Activated T-cell treated with anti-CD3 and anti-CD28 coated beads, Interleukin-2, amount 50 U/mL, for 72 hours (primary cell): ENCODE data around the gene EPS8. TPM values are rescaled to one million over a fixed set of nuclear protein-coding genes. Genes with fewer than 3 reads are reported as not detected.

Source experiments
- ATAC-seq, 2 donors: fragments of 150-1000 bp; cut with Tn5 transposase; replicated peaks in 1 of 2; 2 replicates each; pipeline ENCODE4 v1.10.0; 2021; ENCODE audit warnings: moderate library complexity in 2 of 2, mild to moderate bottlenecking in 1 of 2
- DNase-seq, 2 donors: peaks; one replicate each; pipeline ENCODE4 v3.0.0; 2021 to 2022; ENCODE audit warnings: mixed read lengths in 1 of 2
- H3K27ac Mint-ChIP-seq: one replicate; pipeline ENCODE4 v1.8.0; 2022; ENCODE audit warnings: mild to moderate bottlenecking, moderate library complexity, mixed read lengths
- H3K27me3 Mint-ChIP-seq: one replicate; pipeline ENCODE4 v1.8.0; 2022; ENCODE audit warnings: low read depth, mixed read lengths
- H3K36me3 Mint-ChIP-seq, 2 donors: one replicate each; pipeline ENCODE4 v1.8.0; 2022; ENCODE audit warnings: mixed read lengths in 2 of 2, mild to moderate bottlenecking in 1 of 2; ENCODE audit not compliant: insufficient read depth in 2 of 2
- H3K4me1 Mint-ChIP-seq: one replicate; pipeline ENCODE4 v1.8.0; 2022; ENCODE audit warnings: low read depth, mixed read lengths
- H3K4me3 Mint-ChIP-seq, 2 donors: one replicate each; pipeline ENCODE4 v1.8.0; 2022; ENCODE audit warnings: mild to moderate bottlenecking in 2 of 2, mixed read lengths in 2 of 2, moderate library complexity in 2 of 2
- H3K9me3 Mint-ChIP-seq, 2 donors: one replicate each; pipeline ENCODE4 v1.8.0; 2022; ENCODE audit warnings: mixed read lengths in 2 of 2
- total RNA-seq, 2 donors: library from RNA; stranded (reverse); gene quantifications; one replicate each; pipeline ENCODE4 v1.2.3, GENCODE V29; 2022

The EPS8 gene
- total RNA-seq, 2 donors from 2014 or later = 2.4 to 6.3 TPM

DNA sequence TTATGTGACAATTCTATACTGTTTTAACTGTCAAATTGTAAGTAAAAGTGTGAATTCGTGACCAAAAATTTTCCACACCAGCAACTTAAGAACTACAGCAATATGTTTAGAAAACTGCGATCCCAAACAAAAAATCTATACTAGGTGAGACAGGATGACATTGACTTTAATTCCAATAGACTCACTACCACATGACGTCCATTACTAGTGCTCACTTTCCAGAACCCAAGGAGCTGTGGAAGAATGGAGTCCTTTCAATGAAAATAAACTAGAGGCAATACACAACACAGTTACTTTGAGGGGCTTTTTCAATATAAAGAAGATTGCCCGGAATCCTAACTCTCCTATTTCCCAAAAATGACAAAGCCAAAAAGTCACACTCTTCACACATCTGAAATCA is 1.4 kb downstream of the EPS8 start:
- Mint-ChIP-seq H3K4me3 (peak overlapping the region; percentile 96 to 99), H3K27me3 (peaks cover 55% of the 10 kb centered on the region), H3K4me1 (peaks cover 23% of the 10 kb centered on the region), H3K27ac (no peak overlapping the region), H3K36me3 (no peaks in the 10 kb centered on the region), H3K9me3 (no peaks in the 10 kb centered on the region)
- no peak for ATAC-seq
- no peak for DNase-seq

DNA sequence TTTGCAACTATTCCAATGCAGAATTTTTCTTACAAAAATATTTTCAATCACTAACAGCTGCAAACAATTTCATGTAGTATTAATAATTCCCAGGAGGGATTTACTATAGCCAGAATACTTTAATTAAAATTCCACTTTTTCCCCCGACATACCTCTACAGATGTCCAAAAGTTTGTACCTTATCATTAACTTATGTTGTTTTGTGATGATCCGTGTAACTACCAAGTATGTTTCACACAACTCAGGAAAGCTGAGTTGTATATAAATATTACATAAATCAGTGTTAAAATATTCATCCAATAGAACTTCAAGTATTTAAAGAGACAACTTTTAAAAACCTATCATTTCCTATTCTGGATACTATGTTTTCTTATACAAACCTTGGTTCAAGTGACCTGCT is 2.4 kb downstream of the EPS8 start:
- ATAC-seq = no peak
- Mint-ChIP-seq H3K4me1 (peaks cover 22% of the 10 kb centered on the region), H3K36me3 (no peaks in the 10 kb centered on the region), H3K9me3 (no peaks in the 10 kb centered on the region), H3K4me3 (no peak overlapping the region), H3K27ac (no peak overlapping the region), H3K27me3 (peaks cover 55% of the 10 kb centered on the region)
- no peak for DNase-seq

DNA sequence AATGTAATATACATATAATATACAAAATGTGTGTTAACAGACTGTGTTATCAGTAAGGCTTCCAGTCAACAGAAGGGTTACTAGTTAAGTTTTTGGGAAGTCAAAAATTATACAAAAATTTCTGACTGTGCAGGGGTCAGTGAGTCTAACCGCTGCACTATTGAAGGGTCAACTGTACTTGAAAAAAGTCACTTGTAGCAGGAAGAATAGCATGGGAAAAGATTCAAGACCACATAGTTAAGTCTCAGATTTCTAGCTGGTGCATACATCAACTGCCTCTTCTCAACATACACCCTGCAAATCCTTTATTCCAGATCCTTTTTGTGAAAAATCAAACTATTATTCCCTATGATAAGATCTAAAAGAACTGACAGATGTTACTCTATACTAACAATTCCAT is 5.9 kb downstream of the EPS8 start:
- Mint-ChIP-seq H3K36me3 (no peaks in the 10 kb centered on the region), H3K27ac (no peak overlapping the region), H3K27me3 (peaks cover 53% of the 10 kb centered on the region), H3K4me3 (no peak overlapping the region), H3K9me3 (no peaks in the 10 kb centered on the region), H3K4me1 (peaks cover 8% of the 10 kb centered on the region)
- ATAC-seq = no peak
- DNase-seq = no peak

DNA sequence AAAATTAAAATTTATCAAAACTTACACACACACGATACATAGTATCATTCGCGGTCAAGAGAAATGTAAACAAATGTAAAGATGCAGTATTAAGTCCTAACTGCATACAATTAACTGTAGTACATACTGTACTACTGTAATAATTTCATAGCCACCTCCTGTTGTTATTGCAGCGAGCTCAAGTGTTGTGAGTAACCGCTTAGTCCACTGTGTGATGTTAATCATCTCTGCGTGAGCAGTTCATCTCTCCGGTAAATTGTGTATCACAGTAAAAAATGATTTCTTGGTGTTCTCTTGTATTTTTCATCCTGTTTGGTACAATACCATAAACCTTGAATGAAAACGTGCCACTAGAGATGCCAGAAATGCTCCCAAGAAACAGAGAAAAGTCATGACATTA is 6.5 kb downstream of the EPS8 start:
- H3K4me3 Mint-ChIP-seq = no peak overlapping the region
- H3K4me1 Mint-ChIP-seq = peaks cover 1% of the 10 kb centered on the region
- ATAC-seq = no peak
- no peaks in the 10 kb centered on the region for H3K36me3 Mint-ChIP-seq
- peaks cover 47% of the 10 kb centered on the region for H3K27me3 Mint-ChIP-seq
- no peak overlapping the region for H3K27ac Mint-ChIP-seq
- no peak for DNase-seq
- no peaks in the 10 kb centered on the region for H3K9me3 Mint-ChIP-seq

DNA sequence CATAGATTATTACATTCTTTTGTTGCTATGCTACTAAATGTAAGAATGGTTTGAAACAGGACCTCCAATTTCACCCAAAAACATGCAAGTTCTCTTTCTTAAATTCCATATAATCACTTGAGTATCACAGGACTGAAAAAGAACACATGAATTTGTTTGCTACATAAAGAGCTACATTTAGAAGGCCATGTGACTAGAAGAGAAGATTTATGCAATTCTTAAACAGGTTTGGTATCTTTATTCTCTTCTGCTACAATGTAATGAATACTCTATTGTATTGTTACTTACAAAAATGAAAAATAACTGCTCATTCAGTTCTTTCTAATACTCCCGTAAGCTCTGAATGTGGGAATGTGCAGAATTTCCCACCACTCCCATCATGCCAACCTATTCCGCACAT is 9.3 kb downstream of the EPS8 start:
- no peaks in the 10 kb centered on the region for H3K4me1 Mint-ChIP-seq
- H3K27me3 Mint-ChIP-seq = peaks cover 25% of the 10 kb centered on the region
- H3K27ac Mint-ChIP-seq = no peak overlapping the region
- no peak for DNase-seq
- ATAC-seq = no peak
- no peaks in the 10 kb centered on the region for H3K9me3 Mint-ChIP-seq
- no peak overlapping the region for H3K4me3 Mint-ChIP-seq
- H3K36me3 Mint-ChIP-seq = no peaks in the 10 kb centered on the region

DNA sequence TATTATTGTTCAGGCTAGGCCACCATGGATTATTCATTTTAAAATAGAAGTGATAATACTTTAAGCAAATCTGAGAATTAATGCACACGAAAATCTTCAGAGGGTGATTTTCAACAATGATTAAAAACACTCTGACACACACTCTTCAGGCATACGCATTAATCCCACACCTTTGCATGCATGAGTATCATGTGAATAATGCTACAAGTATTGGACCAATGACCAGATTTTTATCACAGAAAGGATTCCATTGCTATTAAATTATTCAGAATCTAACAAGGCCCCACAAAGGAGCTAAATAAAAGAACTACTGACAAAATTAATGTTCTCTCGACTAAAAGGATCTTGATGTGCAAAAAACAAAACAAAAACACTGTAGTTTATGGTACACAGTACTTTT is 11.1 kb downstream of the EPS8 start:
- no peaks in the 10 kb centered on the region for H3K4me1 Mint-ChIP-seq
- DNase-seq = no peak

DNA sequence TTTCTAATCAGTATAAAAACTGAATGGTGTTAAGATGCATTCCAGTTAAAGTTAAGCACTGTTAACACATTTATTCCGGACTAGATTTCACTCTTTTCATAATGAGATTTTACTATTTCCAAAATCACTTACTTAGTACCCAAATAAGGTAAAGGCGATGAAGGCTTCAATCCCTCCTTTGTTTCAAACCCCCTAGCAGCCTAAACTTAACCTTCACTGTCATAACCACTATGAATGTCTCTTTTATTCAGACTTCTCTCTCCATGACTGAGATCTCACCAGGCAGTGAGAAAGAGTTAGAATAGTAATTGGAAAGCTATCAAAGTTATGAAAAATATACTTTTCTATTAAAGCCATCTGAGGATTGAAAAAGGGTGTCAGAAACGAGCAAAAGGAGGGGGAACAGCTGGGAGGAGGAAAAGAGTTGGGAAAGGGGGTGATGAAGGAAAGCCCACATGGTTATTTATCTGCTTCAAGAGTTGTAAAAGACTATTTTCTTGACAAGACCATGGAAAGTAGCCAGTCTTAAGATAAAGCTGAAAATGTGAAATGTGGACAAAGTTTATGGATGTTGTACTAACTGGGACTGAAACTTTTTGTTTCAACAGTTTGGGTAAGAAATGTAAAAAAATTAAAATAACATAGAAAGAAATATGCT is 11.7 kb downstream of the EPS8 start:
- no peaks in the 10 kb centered on the region for H3K9me3 Mint-ChIP-seq
- no peak overlapping the region for H3K4me3 Mint-ChIP-seq
- no peaks in the 10 kb centered on the region for H3K4me1 Mint-ChIP-seq
- H3K27ac Mint-ChIP-seq = no peak overlapping the region
- DNase-seq (no peak), ATAC-seq (no peak)
- H3K27me3 Mint-ChIP-seq = peaks cover 17% of the 10 kb centered on the region
- H3K36me3 Mint-ChIP-seq = no peaks in the 10 kb centered on the region

More for the DNA sequence above, 11.1 kb downstream of the EPS8 start:
- Mint-ChIP-seq H3K4me3 (no peak overlapping the region), H3K27me3 (peaks cover 17% of the 10 kb centered on the region), H3K9me3 (no peaks in the 10 kb centered on the region), H3K36me3 (no peaks in the 10 kb centered on the region), H3K27ac (no peak overlapping the region)
- no peak for ATAC-seq

DNA sequence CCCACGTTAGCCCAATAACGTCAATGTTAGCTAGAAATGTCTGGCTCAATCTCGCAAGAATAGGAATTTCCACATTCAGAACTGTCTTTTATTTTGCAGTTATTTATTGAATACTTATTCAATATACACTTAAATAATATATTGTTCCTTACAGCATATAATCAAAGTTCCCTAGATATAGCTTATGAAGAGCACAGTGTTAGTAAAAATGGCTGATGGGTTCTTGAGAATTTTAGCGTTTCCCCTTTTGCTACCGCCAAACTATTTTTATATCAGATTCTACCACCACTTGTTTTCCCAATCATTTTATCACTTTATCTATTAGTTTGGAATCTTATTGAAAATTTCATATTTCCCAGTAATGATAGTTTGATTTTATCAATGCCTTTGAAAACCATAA is 12.7 kb downstream of the EPS8 start:
- DNase-seq = no peak
- Mint-ChIP-seq H3K9me3 (no peaks in the 10 kb centered on the region), H3K36me3 (no peaks in the 10 kb centered on the region), H3K27me3 (peaks cover 17% of the 10 kb centered on the region), H3K27ac (no peak overlapping the region), H3K4me1 (peaks cover 6% of the 10 kb centered on the region), H3K4me3 (no peak overlapping the region)
- ATAC-seq = no peak

DNA sequence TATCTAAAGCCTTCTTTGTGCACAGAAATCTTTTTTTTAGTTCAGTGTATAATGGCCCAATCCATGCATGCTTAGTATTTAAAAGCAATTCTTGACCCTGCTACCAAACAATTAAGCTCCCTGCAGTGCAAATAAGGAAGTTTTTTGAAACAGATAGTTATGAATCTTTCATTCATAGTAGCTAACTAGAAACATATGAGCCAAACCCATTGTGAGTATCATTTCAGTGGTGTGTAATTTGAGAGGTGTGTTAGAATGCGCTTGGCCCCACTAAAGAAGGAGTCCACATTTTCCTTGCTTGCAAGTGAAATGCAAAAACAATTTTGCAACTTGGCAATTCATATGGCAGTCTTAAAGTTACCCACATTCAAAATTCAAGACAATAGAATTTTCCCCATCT is 14.4 kb downstream of the EPS8 start:
- H3K27ac Mint-ChIP-seq = no peak overlapping the region
- DNase-seq (no peak), ATAC-seq (no peak)
- no peaks in the 10 kb centered on the region for H3K9me3 Mint-ChIP-seq
- H3K36me3 Mint-ChIP-seq = no peaks in the 10 kb centered on the region
- H3K4me1 Mint-ChIP-seq = peaks cover 7% of the 10 kb centered on the region
- no peak overlapping the region for H3K4me3 Mint-ChIP-seq
- H3K27me3 Mint-ChIP-seq = peaks cover 9% of the 10 kb centered on the region

DNA sequence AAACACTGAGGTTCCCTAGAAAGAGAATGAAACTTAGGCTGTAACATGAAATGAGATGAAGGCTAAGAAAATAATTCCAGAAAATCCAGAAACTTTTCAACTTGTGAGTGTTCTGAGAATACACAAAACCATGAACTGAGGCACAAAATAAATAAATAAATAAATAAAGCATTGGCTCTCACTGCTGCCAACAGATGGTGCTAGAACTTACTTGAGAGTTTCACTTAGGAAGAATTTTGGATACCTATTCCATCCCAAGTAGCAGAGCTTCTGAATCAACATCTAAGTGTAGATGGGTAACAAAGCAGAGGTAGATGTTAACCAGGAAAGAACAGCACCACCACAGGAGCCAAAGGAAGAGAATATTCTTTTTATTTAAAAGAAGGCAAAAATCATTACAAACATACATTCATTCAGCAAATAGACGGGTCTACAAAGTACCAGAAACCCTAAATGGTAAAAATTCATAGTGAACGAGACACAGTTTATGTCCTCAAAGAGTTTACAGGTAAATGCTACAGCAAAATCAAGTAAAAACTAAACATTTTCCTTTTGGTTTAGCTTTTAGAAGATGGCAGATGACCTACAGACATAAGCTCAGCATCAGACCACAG is 16.7 kb downstream of the EPS8 start:
- DNase-seq (no peak), ATAC-seq (no peak)
- H3K27me3 Mint-ChIP-seq = no peaks in the 10 kb centered on the region
- no peaks in the 10 kb centered on the region for H3K36me3 Mint-ChIP-seq
- H3K4me1 Mint-ChIP-seq = peaks cover 7% of the 10 kb centered on the region
- H3K9me3 Mint-ChIP-seq = no peaks in the 10 kb centered on the region
- H3K4me3 Mint-ChIP-seq = no peak overlapping the region
- no peak overlapping the region for H3K27ac Mint-ChIP-seq

DNA sequence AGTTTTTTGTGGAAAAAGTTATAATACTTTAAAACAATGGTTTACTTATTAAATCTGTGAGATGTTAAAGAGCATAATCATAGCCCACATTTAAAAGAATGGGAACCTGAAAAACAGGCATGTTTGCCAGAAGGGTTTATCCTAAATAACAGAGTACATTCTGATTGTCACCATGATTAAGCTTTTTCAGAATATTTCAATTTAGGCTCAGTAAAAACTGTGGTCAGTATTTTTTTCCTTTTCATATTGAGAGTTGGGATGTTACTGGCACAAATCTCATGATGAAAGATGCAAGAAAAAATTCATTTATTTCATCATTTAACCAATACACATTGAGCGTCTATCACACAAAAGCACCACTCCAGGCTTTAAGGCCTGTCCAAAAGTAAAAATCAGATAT is 18.6 kb downstream of the EPS8 start:
- Mint-ChIP-seq H3K4me1 (peaks cover 7% of the 10 kb centered on the region), H3K4me3 (no peak overlapping the region), H3K9me3 (no peaks in the 10 kb centered on the region), H3K27me3 (no peaks in the 10 kb centered on the region), H3K27ac (no peak overlapping the region), H3K36me3 (no peaks in the 10 kb centered on the region)
- ATAC-seq = no peak
- no peak for DNase-seq

DNA sequence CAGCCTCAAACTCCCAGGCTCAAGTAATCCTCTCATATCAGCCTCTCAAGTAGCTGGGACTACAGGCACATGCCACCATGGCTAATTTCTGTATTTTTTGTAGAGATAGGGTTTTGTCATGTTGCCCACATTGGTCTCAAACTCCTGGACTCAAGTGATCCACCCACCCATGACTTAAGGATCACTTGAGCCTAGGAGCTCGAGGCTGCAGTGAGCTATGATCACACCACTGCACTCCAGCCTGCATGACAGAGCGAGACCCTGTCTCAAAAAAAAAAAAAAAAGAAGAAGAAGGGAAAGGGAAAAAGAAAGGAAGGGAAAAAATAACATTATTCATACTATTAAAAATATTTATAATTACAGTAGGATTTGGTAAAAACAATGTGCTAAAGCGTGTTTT is 19.2 kb downstream of the EPS8 start:
- H3K9me3 Mint-ChIP-seq = no peaks in the 10 kb centered on the region
- H3K4me3 Mint-ChIP-seq = no peak overlapping the region
- ATAC-seq (no peak), DNase-seq (no peak)
- H3K4me1 Mint-ChIP-seq = peaks cover 7% of the 10 kb centered on the region
- H3K27me3 Mint-ChIP-seq = no peaks in the 10 kb centered on the region
- H3K36me3 Mint-ChIP-seq = no peaks in the 10 kb centered on the region
- no peak overlapping the region for H3K27ac Mint-ChIP-seq

DNA sequence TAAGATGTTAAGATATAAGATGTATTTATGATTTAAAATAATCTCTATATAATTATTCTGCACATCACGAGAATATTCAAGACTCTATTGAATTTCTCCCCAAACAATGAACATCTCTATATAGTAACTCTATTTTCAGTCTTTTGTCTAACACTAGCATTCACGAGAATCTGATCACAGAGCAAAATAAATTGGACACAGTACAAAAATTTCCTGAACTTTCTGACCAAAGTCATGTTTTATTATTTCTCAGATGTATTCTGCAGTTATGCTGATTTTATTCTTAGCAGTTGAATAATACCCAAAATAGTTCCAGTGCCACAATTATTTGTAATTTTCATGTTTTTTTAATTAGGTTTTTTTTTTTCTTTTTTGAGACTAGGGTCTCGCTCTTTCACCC is 19.6 kb downstream of the EPS8 start:
- Mint-ChIP-seq H3K36me3 (no peaks in the 10 kb centered on the region), H3K27me3 (no peaks in the 10 kb centered on the region), H3K4me3 (no peak overlapping the region), H3K27ac (no peak overlapping the region), H3K4me1 (peaks cover 7% of the 10 kb centered on the region), H3K9me3 (no peaks in the 10 kb centered on the region)
- DNase-seq (no peak), ATAC-seq (no peak)

DNA sequence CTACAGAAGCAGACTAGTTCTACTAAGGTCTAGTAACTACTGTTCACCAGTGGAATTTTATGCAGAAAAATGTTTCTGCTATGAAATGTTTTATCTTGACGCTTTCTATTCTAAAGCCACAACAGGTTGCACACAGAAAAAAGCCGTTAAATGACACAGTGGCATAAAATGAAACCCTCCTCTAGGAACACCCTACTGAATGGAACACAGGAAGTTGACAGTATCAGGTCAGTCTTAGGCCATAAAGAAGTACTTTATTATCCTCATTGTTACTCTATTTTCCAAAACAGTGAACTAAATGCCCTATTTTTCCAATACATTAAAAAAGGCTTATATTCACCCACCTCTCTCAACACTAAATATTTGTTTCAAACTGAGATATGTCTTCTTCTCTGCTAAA is 21.9 kb downstream of the EPS8 start:
- Mint-ChIP-seq H3K27ac (no peak overlapping the region), H3K4me3 (no peak overlapping the region), H3K27me3 (no peaks in the 10 kb centered on the region), H3K4me1 (peaks cover 7% of the 10 kb centered on the region), H3K9me3 (no peaks in the 10 kb centered on the region), H3K36me3 (no peaks in the 10 kb centered on the region)
- DNase-seq (no peak), ATAC-seq (no peak)
